Left ventricle myocardium superior (tissue), 1 donor: ENCODE data around the gene PPP1R3E. TPM values are rescaled to one million over a fixed set of nuclear protein-coding genes. Genes with fewer than 3 reads are reported as not detected.
"Not testable (repeated sequence)": the region's sequence is repeated elsewhere in the genome, so short reads cannot be mapped to it uniquely, and the experiment has no call there.

ENCODE experiments used
- ATAC-seq: fragments of 200-7000 bp; cut with Tn5 transposase; one replicate; pipeline ENCODE4 v1.9.1; 2020; ENCODE audit warnings: mild to moderate bottlenecking, moderate library complexity
- DNase-seq: peaks from one replicate; pipeline ENCODE4 v3.0.0-alpha.2; 2020
- intact Hi-C: fragments of 100-400 bp; cut with micrococcal nuclease; formaldehyde crosslinking; loops from one replicate; pipeline ENCODE4 v1.11.0; 2022
- total RNA-seq: library from RNA; stranded (reverse); fragmentation: NEBNext Ultra II Directional; extraction: Animal tissue kit (Norgen Biotek cat#: 25700); gene quantifications from one replicate; pipeline ENCODE4 v1.2.1, GENCODE V29; 2021
- donor health status: DM: no; HTN: yes; CAD: no; lungs with severe emphysema.

PPP1R3E gene
- total RNA-seq, 1 donor from 2014 or later, result 11.6 TPM

DNA sequence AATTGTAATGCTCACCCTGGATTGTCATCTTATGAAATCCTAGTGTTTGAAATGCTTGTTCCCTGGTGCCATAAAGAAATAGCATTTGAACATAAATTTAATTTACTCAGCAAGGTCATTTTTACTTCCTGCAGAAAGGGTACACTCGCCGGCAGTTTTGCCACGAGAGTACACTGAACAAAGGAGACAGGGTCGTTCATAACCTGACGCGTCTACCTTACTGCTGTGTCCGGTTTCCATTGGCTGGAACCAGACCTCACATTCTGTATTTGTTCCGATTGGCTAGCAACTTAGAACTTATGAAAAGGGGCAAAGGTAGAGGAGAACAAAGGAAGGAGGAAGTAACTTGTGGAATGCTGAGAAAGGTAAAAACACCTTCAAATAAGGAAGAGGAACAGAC, 41.8 kb downstream of the PPP1R3E start:
- intact Hi-C loops, ATAC-seq, DNase-seq: not testable (repeated sequence)

GRCh38 chr14:23259426-23259825, 43.2 kb downstream of the PPP1R3E start:
- intact Hi-C loops, result no loop called here
- DNase-seq (no peak), ATAC-seq (no peak)

DNA sequence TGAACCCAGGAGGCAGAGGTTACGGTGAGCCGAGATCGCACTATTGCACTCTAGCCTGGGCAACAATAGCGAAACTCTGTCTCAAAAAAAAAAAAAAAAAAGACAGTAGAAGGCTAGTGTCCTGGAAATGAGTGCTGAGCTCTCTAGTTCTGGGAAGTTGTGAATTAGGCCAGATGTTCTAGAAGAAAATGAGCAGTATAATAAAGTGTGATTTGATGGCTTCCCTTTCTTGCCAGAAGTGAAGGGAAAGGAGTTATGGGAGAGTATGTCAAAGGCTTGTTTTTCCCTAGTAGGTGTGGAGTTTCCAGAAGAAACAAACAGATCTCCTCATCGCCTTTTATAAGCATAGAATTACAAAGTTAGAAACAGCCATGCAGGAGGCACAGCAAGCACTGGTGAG, 44.4 kb downstream of the PPP1R3E start:
- ATAC-seq, result no peak
- no peak for DNase-seq
- intact Hi-C loops, result no loop called here

GRCh38 chr14:23252420-23253333, 50.0 kb downstream of the PPP1R3E start:
- no peak for ATAC-seq
- no peak for DNase-seq
- intact Hi-C loops, result no loop called here

DNA sequence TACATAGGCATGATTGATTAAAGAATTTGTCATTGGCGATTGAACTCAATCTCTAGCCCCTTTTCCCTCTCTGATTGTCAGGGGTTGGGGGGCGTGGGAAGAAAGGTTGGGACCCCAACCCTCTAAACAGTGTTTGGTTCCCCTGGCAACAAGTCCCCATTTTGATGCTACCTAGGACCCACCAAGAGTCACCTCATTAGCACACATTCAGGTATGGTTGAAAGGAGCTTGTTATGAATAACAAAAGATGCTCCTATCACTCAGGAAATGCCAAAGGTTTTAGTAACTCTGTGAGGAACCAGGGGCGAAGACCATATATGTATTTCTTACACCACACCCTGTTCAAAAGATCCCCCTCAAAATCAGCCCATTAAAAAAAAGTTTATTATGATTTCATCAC, 50.7 kb downstream of the PPP1R3E start:
- DNase-seq (no peak), ATAC-seq (no peak)
- intact Hi-C loops, result no loop called here

- intact Hi-C loops, result no loop called here
- DNase-seq (no peak), ATAC-seq (no peak)
Measured at GRCh38 chr14:23249824-23250223, 52.8 kb downstream of the PPP1R3E start.

- DNase-seq, result no peak
- intact Hi-C loops, result no loop called here
- no peak for ATAC-seq
Measured at GRCh38 chr14:23248601-23249000, 54.1 kb downstream of the PPP1R3E start.

Other genes with a start within 250 kb of the PPP1R3E start
- gene CDH24, start 245.3 kb downstream of the PPP1R3E start, total RNA-seq, result 2.0 TPM
- gene ACIN1, start 207.7 kb downstream of the PPP1R3E start, total RNA-seq, result 78.4 TPM
- gene C14orf119, start 207.4 kb downstream of the PPP1R3E start, total RNA-seq, result 23.6 TPM
- not detected for gene CIROP, start 197.9 kb downstream of the PPP1R3E start, total RNA-seq
- gene CEBPE, start 183.6 kb downstream of the PPP1R3E start, total RNA-seq, result not detected
- 6.4 TPM for gene SLC7A8, start 119.2 kb downstream of the PPP1R3E start, total RNA-seq
- not detected for gene RNF212B, start 64.9 kb downstream of the PPP1R3E start, total RNA-seq
- gene HOMEZ, start 16.7 kb downstream of the PPP1R3E start, total RNA-seq, result 7.9 TPM
- 38.3 TPM for gene BCL2L2, start 4.0 kb upstream of the PPP1R3E start, total RNA-seq
- 76.8 TPM for gene PABPN1, start 18.6 kb upstream of the PPP1R3E start, total RNA-seq
- gene SLC22A17, start 50.0 kb upstream of the PPP1R3E start, total RNA-seq, result 10.7 TPM
- gene EFS, start 62.3 kb upstream of the PPP1R3E start, total RNA-seq, result 3.3 TPM
- not detected for gene IL25, start 70.0 kb upstream of the PPP1R3E start, total RNA-seq
- gene CMTM5, start 74.2 kb upstream of the PPP1R3E start, total RNA-seq, result not detected
- 4,258 TPM for gene MYH6, start 105.4 kb upstream of the PPP1R3E start, total RNA-seq
- 12,717 TPM for gene MYH7, start 132.8 kb upstream of the PPP1R3E start, total RNA-seq
- gene NGDN, start 166.8 kb upstream of the PPP1R3E start, total RNA-seq, result 18.6 TPM
- gene ZFHX2, start 248.9 kb upstream of the PPP1R3E start, total RNA-seq, result 1.0 TPM